K562 (cell line): ENCODE results near the gene ILKAP.

Source experiments
- CEBPG ChIP-seq, 3 experiments: fragments of 200-800 bp in 1 of 3; sonication (Bioruptor generic) in 1 of 3; sonication (generic) in 1 of 3; formaldehyde crosslinking in 1 of 3; IDR thresholded peaks in 2 of 3; conservative IDR thresholded peaks in 1 of 3; 2 replicates each; pipeline versions ENCODE4 v1.6.1 to v1.8.0; 2016 to 2022; ENCODE audit warnings: missing compliant biosample characterization in 2 of 3, missing genetic modification characterization in 2 of 3, mild to moderate bottlenecking in 1 of 3, missing genetic modification reagents in 1 of 3
- CREB1 ChIP-seq, 2 experiments: sonication (generic) in 1 of 2; formaldehyde crosslinking in 1 of 2; IDR thresholded peaks; 2 replicates each; pipeline versions ENCODE4 v1.6.1 to v1.8.0; 2012 to 2022; ENCODE audit warnings: inconsistent platforms in 1 of 2, mild to moderate bottlenecking in 1 of 2, missing genetic modification reagents in 1 of 2, moderate library complexity in 1 of 2
- CTCFL ChIP-seq: IDR thresholded peaks from 2 replicates; pipeline ENCODE4 v1.6.1; 2011; ENCODE audit warnings: borderline replicate concordance, low read depth, mild to moderate bottlenecking, moderate library complexity, low read length; ENCODE audit not compliant: insufficient read depth, poor library complexity, severe bottlenecking
- NR3C1 ChIP-seq: sonication (generic); formaldehyde crosslinking; IDR thresholded peaks from 2 replicates; pipeline ENCODE4 v1.8.1; 2022; ENCODE audit warnings: missing genetic modification reagents
- PTBP1 ChIP-seq: fragments of 200-400 bp; formaldehyde crosslinking; IDR thresholded peaks from 2 replicates; pipeline ENCODE4 v1.6.1; 2017; ENCODE audit warnings: low read depth, low read length
- SMAD1 ChIP-seq: fragments of 150-350 bp; IDR thresholded peaks from 2 replicates; pipeline ENCODE4 v1.6.1; 2014; ENCODE audit warnings: low read length, low read depth; ENCODE audit not compliant: partially characterized antibody
- ZZZ3 ChIP-seq: fragments of 450-650 bp; IDR thresholded peaks from 2 replicates; pipeline ENCODE4 v1.6.1; 2016; ENCODE audit warnings: antibody characterized with exemption, mild to moderate bottlenecking, moderate library complexity
- TF ChIP-seq, protein P1 (sequence below), 2 experiments: fragments of 200-800 bp in 1 of 2; sonication (Bioruptor generic) in 1 of 2; sonication (generic) in 1 of 2; formaldehyde crosslinking in 1 of 2; IDR thresholded peaks in 1 of 2; conservative IDR thresholded peaks in 1 of 2; 2 replicates each; pipeline versions ENCODE4 v1.5.0 to v1.6.1; 2016 to 2020; ENCODE audit warnings: missing compliant biosample characterization in 1 of 2, missing genetic modification characterization in 1 of 2, missing genetic modification reagents in 1 of 2
- TF ChIP-seq, protein P2 (sequence below): fragments of 250-450 bp; sonication (Bioruptor Pico); IDR thresholded peaks from 2 replicates; pipeline ENCODE4 v1.5.0; 2021; ENCODE audit warnings: mild to moderate bottlenecking, borderline replicate concordance
- TF ChIP-seq, protein P3 (sequence below), 2 experiments: fragments of 450-650 bp; formaldehyde crosslinking in 1 of 2; IDR thresholded peaks; 2 replicates each; pipeline versions ENCODE4 v1.4.0 to v1.6.1; 2014 to 2020; ENCODE audit warnings: mild to moderate bottlenecking in 2 of 2, borderline replicate concordance in 1 of 2, low read depth in 1 of 2

DNA sequence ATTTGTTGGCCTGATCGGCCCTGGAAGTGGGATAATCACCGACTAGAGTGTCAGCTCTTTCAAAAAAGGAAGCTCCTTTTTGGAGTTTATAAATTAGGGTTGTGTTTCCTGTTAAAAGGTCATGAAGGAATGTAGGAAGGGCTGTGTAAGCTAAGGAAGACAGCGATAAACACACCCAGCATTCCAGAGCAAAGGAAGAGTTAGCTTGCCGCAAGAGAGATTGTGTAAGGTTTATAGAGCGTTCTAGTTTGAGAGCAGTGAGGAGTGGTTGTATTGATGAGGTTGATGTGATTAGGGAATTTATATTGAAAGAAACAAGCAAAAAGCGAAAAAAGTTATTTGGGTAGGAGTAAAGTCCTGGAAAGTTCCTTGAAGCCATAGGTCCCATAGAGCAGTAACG is 3.5 kb upstream of the ILKAP start:
- TF ChIP-seq CREB1 (IDR thresholded peaks at IDR 0.05) (no peak), CREB1 (CRISPR knock-in tag; IDR thresholded peaks at IDR 0.05) (no peak), CEBPG (CRISPR knock-in tag; IDR thresholded peaks at IDR 0.05) (no peak), CEBPG (tag; conservative IDR thresholded peaks at IDR 0.05 in 1 of 2, IDR thresholded peaks at IDR 0.05 in 1 of 2) (no peak), SMAD1 (no peak), NR3C1 (CRISPR knock-in tag) (no peak), ZZZ3 (no peak), CTCFL (no peak), PTBP1 (no peak)
- TF ChIP-seq, protein P1, sequence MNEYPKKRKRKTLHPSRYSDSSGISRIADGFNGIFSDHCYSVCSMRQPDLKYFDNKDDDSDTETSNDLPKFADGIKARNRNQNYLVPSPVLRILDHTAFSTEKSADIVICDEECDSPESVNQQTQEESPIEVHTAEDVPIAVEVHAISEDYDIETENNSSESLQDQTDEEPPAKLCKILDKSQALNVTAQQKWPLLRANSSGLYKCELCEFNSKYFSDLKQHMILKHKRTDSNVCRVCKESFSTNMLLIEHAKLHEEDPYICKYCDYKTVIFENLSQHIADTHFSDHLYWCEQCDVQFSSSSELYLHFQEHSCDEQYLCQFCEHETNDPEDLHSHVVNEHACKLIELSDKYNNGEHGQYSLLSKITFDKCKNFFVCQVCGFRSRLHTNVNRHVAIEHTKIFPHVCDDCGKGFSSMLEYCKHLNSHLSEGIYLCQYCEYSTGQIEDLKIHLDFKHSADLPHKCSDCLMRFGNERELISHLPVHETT (CRISPR knock-in tag; conservative IDR thresholded peaks at IDR 0.05 in 1 of 2, IDR thresholded peaks at IDR 0.05 in 1 of 2), result no peak
- TF ChIP-seq, protein P2, sequence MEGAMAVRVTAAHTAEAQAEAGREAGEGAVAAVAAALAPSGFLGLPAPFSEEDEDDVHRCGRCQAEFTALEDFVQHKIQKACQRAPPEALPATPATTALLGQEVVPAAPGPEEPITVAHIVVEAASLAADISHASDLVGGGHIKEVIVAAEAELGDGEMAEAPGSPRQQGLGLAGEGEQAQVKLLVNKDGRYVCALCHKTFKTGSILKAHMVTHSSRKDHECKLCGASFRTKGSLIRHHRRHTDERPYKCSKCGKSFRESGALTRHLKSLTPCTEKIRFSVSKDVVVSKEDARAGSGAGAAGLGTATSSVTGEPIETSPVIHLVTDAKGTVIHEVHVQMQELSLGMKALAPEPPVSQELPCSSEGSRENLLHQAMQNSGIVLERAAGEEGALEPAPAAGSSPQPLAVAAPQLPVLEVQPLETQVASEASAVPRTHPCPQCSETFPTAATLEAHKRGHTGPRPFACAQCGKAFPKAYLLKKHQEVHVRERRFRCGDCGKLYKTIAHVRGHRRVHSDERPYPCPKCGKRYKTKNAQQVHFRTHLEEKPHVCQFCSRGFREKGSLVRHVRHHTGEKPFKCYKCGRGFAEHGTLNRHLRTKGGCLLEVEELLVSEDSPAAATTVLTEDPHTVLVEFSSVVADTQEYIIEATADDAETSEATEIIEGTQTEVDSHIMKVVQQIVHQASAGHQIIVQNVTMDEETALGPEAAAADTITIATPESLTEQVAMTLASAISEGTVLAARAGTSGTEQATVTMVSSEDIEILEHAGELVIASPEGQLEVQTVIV (CRISPR knock-in tag), result no peak
- TF ChIP-seq, protein P3, sequence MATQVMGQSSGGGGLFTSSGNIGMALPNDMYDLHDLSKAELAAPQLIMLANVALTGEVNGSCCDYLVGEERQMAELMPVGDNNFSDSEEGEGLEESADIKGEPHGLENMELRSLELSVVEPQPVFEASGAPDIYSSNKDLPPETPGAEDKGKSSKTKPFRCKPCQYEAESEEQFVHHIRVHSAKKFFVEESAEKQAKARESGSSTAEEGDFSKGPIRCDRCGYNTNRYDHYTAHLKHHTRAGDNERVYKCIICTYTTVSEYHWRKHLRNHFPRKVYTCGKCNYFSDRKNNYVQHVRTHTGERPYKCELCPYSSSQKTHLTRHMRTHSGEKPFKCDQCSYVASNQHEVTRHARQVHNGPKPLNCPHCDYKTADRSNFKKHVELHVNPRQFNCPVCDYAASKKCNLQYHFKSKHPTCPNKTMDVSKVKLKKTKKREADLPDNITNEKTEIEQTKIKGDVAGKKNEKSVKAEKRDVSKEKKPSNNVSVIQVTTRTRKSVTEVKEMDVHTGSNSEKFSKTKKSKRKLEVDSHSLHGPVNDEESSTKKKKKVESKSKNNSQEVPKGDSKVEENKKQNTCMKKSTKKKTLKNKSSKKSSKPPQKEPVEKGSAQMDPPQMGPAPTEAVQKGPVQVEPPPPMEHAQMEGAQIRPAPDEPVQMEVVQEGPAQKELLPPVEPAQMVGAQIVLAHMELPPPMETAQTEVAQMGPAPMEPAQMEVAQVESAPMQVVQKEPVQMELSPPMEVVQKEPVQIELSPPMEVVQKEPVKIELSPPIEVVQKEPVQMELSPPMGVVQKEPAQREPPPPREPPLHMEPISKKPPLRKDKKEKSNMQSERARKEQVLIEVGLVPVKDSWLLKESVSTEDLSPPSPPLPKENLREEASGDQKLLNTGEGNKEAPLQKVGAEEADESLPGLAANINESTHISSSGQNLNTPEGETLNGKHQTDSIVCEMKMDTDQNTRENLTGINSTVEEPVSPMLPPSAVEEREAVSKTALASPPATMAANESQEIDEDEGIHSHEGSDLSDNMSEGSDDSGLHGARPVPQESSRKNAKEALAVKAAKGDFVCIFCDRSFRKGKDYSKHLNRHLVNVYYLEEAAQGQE (IDR thresholded peaks at IDR 0.05; ENCODE audit: borderline replicate concordance), result no peak
- TF ChIP-seq, protein P3 (CRISPR knock-in tag; IDR thresholded peaks at IDR 0.05; ENCODE audit: low read depth), result no peak
